ENCODE data around the gene SEL1L2.

Gene SEL1L2

GRCh38 chr20:13922241-13922640, 68.2 kb downstream of the SEL1L2 start:
- H3K4me1 ChIP-seq (ENCODE audit: insufficient read depth, poor library complexity, severe bottlenecking): no peaks in the 10 kb centered on the region
- no peak for TF ChIP-seq CTCF (IDR thresholded peaks at IDR 0.05; ENCODE audit: poor library complexity, severe bottlenecking)
- no peak overlapping the region for H3K4me3 ChIP-seq (ENCODE audit: severe bottlenecking)
- no peaks in the 10 kb centered on the region for H3K27me3 ChIP-seq (ENCODE audit: insufficient read depth, poor library complexity, severe bottlenecking)
- DNase-seq (ENCODE audit: low spot score): no peak
- H3K27ac ChIP-seq (ENCODE audit: poor library complexity, severe bottlenecking): no peak overlapping the region
- no peaks in the 10 kb centered on the region for H3K36me3 ChIP-seq (ENCODE audit: low read depth)
- H3K9me3 ChIP-seq (ENCODE audit: severe bottlenecking): no peaks in the 10 kb centered on the region
- ATAC-seq (ENCODE audit: low read depth): no peak

GRCh38 chr20:13915284-13915683, 75.1 kb downstream of the SEL1L2 start:
- Histone ChIP-seq H3K27me3 (ENCODE audit: insufficient read depth, poor library complexity, severe bottlenecking) (no peaks in the 10 kb centered on the region), H3K9me3 (ENCODE audit: severe bottlenecking) (no peaks in the 10 kb centered on the region), H3K4me1 (ENCODE audit: insufficient read depth, poor library complexity, severe bottlenecking) (no peaks in the 10 kb centered on the region), H3K4me3 (ENCODE audit: severe bottlenecking) (no peak overlapping the region), H3K36me3 (ENCODE audit: low read depth) (no peaks in the 10 kb centered on the region), H3K27ac (ENCODE audit: poor library complexity, severe bottlenecking) (no peak overlapping the region)
- no peak for TF ChIP-seq CTCF (IDR thresholded peaks at IDR 0.05; ENCODE audit: poor library complexity, severe bottlenecking)
- no peak for ATAC-seq (ENCODE audit: low read depth)
- no peak for DNase-seq (ENCODE audit: low spot score)

GRCh38 chr20:13913572-13913971, 76.8 kb downstream of the SEL1L2 start:
- Histone ChIP-seq H3K27ac (ENCODE audit: poor library complexity, severe bottlenecking) (no peak overlapping the region), H3K27me3 (ENCODE audit: insufficient read depth, poor library complexity, severe bottlenecking) (no peaks in the 10 kb centered on the region)
- DNase-seq (ENCODE audit: low spot score): no peak

GRCh38 chr20:13913131-13913530, 77.3 kb downstream of the SEL1L2 start:
- TF ChIP-seq CTCF (IDR thresholded peaks at IDR 0.05; ENCODE audit: poor library complexity, severe bottlenecking): no peak
- Histone ChIP-seq H3K27ac (ENCODE audit: poor library complexity, severe bottlenecking) (no peak overlapping the region), H3K9me3 (ENCODE audit: severe bottlenecking) (no peaks in the 10 kb centered on the region), H3K4me1 (ENCODE audit: insufficient read depth, poor library complexity, severe bottlenecking) (no peaks in the 10 kb centered on the region), H3K4me3 (ENCODE audit: severe bottlenecking) (no peak overlapping the region), H3K27me3 (ENCODE audit: insufficient read depth, poor library complexity, severe bottlenecking) (no peaks in the 10 kb centered on the region), H3K36me3 (ENCODE audit: low read depth) (no peaks in the 10 kb centered on the region)
- DNase-seq (ENCODE audit: low spot score) (no peak), ATAC-seq (ENCODE audit: low read depth) (no peak)

More at GRCh38 chr20:13913572-13913971, 76.8 kb downstream of the SEL1L2 start:
- Histone ChIP-seq H3K9me3 (ENCODE audit: severe bottlenecking) (no peaks in the 10 kb centered on the region), H3K4me3 (ENCODE audit: severe bottlenecking) (no peak overlapping the region), H3K36me3 (ENCODE audit: low read depth) (no peaks in the 10 kb centered on the region), H3K4me1 (ENCODE audit: insufficient read depth, poor library complexity, severe bottlenecking) (no peaks in the 10 kb centered on the region)
- ATAC-seq (ENCODE audit: low read depth): no peak
- TF ChIP-seq CTCF (IDR thresholded peaks at IDR 0.05; ENCODE audit: poor library complexity, severe bottlenecking): no peak

- no peak overlapping the region for H3K27ac ChIP-seq (ENCODE audit: poor library complexity, severe bottlenecking)
- no peaks in the 10 kb centered on the region for H3K36me3 ChIP-seq (ENCODE audit: low read depth)
- H3K9me3 ChIP-seq (ENCODE audit: severe bottlenecking): no peaks in the 10 kb centered on the region
- H3K4me1 ChIP-seq (ENCODE audit: insufficient read depth, poor library complexity, severe bottlenecking): no peaks in the 10 kb centered on the region
- ATAC-seq (ENCODE audit: low read depth) (no peak), DNase-seq (ENCODE audit: low spot score) (no peak)
- H3K4me3 ChIP-seq (ENCODE audit: severe bottlenecking): no peak overlapping the region
- no peak for TF ChIP-seq CTCF (IDR thresholded peaks at IDR 0.05; ENCODE audit: poor library complexity, severe bottlenecking)
- no peaks in the 10 kb centered on the region for H3K27me3 ChIP-seq (ENCODE audit: insufficient read depth, poor library complexity, severe bottlenecking)
These were observed 79.9 kb downstream of the SEL1L2 start for GRCh38 chr20:13910492-13910891.

Data from RWPE2 (cell line).